HG03066 (cell line): Measurements from ENCODE around the gene PLEKHG2.

Experiments used
- ATAC-seq: cut with Tn5 transposase; IDR thresholded peaks from one replicate; pipeline ENCODE4 v1.9.1; 2021; ENCODE audit warnings: low read depth; ENCODE audit not compliant: unreplicated experiment

PLEKHG2 gene

DNA sequence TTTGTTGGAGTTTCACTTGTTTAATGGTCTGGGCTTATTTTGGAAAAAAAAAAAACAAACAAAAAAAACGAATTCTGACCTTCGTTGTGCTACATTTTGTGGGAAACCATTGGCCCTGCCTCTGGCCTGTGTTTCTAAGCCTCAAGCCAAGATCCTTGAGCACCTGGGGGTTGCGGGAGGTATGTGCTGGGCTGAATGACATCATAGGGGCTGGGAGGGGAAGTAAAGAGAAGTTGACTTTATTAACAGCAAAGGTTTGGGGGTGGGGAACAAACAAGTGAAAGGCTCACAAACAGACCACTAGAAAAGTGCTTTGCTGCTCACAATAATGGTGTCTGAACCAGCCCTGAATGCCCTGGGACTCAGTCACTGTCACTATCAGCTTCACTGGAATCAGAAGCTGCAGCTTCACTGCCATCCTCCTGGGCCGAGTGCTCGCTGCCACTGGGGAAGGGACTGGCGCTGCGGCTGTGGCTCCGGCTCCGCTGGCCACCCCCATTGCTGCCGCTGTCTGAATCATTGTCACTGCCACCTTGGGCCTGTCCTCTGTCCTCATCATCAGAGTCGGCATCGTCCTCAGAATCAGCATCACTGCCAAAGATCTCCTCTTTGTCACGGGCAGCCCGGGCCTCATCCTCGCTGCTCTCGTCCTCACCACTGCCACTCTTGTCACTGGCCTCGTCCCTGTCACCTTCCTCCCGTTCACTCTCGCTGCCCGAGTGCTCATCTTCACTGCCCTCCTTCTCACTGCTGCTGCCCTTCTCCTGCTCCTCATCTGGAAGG, 26.6 kb upstream of the PLEKHG2 start:
- ATAC-seq = no peak

DNA sequence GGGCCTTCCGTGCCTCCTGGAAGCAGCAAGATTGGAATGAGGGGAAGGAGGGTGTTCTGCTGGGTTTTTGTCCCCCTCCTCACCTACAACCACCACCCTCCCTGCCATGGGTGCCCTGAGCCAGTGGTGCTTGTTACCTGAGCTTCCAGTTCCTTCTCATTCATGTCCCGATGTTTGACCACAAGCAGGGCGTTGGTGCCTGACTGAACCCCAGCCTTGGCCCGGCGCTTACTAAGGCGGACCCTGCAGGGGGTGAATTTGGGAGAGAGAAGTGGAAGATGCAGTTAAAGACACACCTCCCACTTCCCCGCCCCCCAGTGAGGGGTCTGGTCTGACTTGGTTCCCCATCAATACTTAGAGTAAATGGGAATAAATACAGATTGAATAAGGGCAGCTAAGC, 25.9 kb upstream of the PLEKHG2 start:
- no peak for ATAC-seq

DNA sequence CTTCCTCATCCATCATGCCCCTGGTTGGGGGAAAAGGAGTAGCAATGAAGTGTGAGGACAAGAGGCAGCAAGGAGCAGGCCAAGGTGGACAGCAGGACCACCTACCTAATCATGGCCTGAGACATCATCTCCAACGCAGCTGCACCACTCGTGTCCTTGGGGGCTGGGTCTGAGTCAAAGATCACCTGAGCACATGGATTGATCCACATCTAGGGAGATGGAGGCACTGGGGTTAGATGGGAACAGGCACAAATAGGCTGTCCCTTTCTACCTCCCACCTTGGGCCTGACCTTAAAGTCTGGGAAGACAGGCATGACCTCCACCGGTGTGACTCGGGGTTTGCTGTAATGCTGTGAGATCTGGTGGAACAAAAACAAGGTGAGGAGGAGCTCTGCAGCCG, 23.8 kb upstream of the PLEKHG2 start:
- no peak for ATAC-seq

- ATAC-seq = no peak
These were observed 22.6 kb upstream of the PLEKHG2 start for GRCh38 chr19:39389631-39390414.

GRCh38 chr19:39390451-39390750, 22.1 kb upstream of the PLEKHG2 start:
- ATAC-seq = no peak

DNA sequence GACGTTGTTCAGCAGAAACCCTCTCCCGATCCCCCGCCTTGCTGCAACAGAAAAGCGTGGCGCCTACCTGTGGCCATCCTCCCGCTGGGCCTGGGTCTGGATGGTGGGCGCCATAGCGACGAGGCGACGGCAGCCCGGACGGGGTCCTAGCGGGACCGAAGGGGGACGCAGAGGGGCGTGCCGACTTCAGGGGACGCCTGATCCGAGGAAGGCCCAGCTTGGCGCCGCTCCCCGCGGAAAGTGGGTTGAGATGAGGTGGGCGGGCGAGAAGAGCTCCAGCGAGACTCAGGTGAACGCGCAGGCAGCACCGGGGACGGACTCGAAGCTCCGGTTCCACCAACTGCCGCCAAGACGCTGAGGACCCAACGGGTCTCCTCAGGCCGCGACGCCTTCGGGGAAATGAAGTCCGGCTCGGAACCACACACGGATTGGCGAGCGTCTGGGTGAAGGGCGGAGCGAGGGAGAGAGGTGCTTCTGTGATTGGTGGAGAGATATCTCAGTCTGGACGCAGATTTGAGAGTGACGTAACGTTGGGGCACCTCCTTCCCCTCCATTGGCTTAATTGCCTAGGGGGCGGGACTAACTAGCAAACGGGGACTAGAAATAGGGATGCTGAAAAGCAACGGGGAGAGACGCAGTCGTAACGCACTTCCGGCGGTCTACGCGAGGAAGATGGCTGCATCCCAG, 21.6 kb upstream of the PLEKHG2 start, which contains the start of the genes MED29 and PAF1:
MED29 (plus strand) TSS at position 628 of the 687 bp plus-strand sequence; CDS start at position 673, 45 bp downstream.
PAF1 (minus strand) TSS at position 356 of the 687 bp plus-strand sequence; CDS start at position 114, 242 bp downstream.
- peak; percentile 93 for ATAC-seq

GRCh38 chr19:39397360-39398296, 14.8 kb upstream of the PLEKHG2 start:
- no peak for ATAC-seq

DNA sequence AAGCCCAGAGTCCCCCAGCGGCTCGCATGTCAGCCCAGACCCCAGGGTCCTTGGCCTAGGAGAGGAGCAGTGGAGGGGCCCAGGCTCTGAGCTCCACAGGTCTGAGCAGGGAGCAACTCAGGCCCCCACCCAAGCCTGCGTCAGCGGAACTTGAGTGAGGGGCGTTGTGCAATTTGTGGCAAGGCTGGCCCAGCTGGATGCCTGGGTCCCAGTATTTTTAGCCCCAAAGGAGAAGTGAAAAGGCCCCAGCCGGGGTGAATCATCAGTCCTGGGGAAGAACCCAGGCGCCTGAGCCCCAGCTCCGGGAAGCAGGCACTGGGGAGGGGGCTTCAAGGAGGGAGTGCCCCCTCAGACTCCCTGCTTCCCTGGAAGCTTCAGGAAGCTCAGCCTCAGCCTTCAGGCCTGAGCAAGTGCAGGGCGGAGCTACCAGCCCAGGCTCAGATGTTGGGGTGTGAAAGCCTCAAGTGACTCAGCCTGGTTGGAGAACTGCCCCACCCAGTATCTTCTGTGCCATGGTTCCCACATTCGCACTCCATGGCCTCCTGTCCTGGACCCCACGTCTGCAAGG, 14.1 kb upstream of the PLEKHG2 start:
- no peak for ATAC-seq

GRCh38 chr19:39399668-39400050, 12.8 kb upstream of the PLEKHG2 start:
- no peak for ATAC-seq

DNA sequence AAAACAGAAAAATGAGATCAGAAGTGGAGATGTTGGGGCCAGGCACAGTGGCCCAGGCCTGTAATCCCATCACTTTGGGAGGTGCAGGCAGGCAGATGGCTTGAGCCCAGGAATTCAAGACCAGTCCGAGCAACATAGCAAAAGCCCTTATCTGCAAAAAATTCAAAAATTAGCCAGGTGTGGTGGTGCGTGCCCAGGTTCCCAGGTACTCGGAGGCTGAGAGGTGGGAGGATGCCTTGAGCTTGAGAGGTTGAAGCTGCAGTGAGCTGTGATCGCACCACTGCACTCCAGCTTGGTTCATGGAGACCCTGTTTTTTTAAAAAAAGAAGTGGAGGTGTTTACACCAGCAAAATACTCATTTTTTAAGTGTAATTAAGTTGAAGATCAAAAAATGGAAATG, 12.4 kb upstream of the PLEKHG2 start:
- ATAC-seq = no peak

DNA sequence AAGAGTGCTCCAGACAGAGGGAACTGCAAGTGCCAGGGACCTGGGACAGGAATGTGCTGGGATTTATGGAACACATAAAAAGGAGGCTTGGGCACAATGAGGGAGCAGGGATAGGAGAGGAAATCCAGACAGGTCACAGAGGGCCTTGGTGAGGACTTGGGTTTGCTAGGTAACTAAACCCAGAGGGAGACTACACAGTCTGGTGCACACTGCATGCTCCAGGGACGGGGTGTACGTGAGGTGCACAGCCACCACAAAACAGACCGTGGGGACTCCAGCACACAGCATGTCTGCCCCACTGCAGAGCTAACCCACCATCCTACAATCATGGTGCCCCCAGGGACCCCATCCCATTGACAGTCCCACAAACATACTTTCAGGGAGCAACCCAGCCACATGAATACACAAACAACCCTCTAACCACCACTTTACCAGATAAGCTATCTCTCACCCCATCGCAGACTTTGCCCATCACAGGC, 11.4 kb upstream of the PLEKHG2 start:
- ATAC-seq = no peak

- no peak for ATAC-seq
These were observed 10.7 kb upstream of the PLEKHG2 start for GRCh38 chr19:39401549-39402345.

DNA sequence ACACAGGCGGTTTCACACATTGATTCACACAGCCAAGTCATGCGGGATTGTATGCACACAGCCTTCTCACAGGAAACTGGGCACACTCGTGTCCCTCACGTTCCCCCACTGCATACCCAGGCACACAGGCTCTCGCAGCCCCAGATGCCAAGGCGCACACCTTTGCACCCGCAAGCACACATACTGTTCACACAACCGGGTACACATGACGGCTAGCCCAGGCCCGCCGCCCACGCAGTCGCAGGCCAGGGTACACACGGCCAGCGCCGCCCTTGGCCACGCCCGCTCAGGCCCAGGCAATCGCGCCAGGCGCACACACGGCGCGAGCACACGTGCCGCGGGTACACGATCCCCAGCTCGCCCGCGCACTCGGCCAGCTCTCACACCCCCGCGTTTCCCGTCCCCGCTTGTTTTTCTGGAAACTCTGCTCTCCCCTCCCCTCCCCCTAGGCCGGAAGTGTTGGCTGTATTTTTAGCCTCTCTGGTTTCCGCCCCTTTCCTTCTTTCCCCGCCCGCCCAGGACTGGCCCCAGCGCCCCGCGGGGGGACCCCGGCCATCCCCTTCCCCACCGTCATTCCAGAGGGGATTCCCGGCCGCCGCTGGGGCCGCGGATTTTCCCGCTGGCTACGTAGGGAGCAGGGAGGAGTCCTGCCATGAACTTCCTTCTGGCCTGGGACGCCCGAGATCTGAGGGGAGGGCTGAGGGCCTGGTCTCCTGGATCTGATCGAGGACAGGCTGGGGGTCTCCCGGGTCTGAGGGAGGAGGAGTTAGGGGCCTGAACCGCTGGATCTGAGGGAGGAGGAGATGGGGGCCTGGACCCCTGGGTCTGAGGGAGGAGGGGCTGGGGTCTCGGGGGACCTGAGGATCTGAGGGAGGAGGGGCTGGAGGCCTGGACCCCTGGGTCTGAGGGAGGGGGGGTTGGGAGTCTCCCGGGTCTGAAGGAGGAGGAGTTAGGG, 9.8 kb upstream of the PLEKHG2 start:
- no peak for ATAC-seq

- no peak for ATAC-seq
These were observed 8.8 kb upstream of the PLEKHG2 start for GRCh38 chr19:39403331-39404312.

DNA sequence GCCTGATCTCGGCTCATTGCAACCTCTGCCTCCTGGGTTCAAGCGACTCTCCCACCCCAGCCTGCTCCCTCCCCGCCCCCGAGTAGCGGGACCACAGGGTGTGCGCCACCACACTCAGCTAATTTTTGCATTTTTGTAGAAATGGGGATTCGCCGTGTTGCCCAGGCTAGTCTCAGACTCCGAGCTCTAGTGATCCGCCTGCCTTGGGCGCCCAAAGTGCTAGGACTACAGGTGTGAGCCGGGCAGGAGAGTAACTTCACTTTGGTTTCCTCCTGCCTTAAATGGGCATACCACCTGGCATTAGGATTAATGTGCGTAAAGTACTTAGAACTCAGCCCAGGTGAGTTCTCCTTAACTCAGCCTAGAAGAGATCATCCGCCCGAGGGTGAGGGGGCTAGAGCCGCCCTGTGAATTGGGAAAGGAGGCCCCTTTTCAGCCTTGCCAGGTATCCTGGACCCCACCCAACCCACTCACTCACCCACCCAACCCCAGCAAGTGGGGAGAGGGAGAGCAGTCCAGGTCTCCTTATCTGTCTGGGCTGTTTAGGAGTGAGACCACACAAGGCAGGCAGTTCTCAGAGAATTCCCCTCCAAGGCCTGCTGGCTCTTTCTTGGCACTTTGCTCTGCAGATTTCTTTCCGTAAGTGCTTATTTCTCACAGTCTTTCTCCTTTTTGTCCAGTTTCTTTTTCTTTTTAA, 7.1 kb upstream of the PLEKHG2 start:
- ATAC-seq = no peak
